HG02798 (cell line): ENCODE results near the gene CAMTA1.

Source experiments
- ATAC-seq: cut with Tn5 transposase; IDR thresholded peaks from one replicate; pipeline ENCODE4 v1.9.1; 2021; ENCODE audit warnings: mild to moderate bottlenecking; ENCODE audit not compliant: unreplicated experiment, poor library complexity

Gene CAMTA1

DNA sequence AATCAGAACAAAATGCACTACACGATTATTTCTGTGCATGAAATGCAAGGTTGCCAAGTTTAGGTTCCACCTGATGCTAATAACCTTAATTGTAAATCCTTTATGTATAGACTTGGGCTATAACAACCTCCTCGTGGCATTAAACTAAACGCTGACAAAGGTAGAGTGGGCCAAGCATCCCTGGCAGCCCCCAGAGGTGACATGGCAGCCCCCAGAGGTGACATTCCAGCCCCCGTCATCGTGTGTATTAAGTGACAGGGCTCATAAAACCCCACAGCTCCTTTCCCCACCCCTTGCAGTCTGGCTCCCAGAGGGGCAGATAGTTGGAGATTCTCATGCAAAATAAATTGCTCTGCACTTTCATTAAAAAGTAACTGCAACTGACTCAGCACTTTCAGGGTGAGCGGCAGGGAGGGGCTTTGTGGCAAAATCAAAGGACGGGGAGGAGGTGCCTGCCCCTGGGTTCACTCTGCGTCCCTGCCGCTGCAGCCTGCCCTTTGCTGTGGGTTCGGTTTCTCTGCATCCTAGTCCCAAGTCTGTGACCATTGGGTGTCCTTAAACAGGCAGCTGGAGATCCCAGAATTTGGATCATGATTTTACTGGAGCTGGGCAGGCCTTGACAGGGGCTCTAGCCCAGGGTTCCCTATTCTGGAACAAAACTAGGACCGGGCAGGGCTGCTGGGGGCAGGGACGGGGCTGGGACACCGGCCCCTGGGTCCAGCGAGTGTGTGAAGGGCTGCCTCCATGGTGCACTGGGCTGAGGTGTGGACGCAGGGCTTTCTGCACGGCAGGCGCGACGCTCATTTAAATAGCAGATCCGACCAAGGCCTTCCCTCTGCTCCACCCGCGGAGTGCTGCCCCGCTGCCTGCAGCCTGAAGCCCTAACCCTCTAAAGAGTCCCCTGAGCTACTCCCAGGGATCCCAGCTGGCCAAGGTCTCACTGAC is 751.0 kb downstream of the CAMTA1 start:
- ATAC-seq: no peak

DNA sequence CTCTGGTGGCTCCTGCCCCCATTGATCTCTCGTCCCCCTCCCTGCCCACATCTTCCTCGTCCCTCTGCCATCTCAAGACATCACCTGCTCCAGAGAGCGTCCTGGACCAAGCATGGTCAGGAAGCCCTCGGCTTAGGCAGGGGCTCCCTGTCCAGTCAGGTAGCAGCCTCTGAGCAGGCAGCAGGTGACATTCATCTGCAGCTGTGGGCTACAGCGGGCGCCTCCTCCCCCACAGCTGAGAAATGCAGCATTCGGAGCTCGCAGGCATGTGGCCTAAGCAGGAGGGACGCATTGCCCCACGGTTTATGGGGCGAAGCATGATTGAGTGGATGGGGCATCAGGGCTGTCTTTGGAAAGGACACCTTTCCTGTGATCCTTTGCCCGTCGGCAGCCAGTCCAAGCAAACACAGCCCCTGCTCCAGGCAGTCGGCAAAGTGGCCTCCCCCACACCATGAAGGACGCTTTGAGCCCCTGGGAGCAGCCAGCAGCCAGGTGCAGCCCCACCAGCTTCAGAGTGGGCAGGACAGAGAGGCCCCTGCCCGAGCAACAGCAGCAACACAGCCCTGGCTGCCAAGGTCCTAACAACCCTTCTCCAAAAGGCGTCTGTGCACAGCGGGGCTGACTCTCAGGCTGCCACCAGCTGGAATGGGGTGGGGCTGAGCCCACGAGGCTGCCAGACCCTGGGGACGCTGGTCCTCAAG is 751.8 kb downstream of the CAMTA1 start:
- no peak for ATAC-seq

DNA sequence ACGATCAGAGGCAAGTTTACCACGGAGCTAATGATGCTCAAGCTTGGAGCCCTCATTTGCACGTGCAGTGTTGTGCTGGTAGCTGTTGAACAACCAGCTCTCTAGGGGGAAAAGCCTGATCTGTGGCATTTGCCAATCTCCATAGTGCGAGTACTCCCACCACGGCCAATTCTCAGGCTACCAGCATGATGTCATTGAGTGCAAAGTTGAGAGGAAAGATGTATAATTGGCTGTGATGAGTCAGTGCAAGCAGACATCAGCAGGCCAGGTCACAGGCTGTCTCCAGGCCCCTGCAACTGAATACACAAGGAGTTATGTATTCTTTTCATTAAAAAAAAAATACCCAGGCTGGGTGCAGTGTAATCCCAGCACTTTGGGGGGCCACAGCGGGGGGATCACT is 752.8 kb downstream of the CAMTA1 start:
- no peak for ATAC-seq

DNA sequence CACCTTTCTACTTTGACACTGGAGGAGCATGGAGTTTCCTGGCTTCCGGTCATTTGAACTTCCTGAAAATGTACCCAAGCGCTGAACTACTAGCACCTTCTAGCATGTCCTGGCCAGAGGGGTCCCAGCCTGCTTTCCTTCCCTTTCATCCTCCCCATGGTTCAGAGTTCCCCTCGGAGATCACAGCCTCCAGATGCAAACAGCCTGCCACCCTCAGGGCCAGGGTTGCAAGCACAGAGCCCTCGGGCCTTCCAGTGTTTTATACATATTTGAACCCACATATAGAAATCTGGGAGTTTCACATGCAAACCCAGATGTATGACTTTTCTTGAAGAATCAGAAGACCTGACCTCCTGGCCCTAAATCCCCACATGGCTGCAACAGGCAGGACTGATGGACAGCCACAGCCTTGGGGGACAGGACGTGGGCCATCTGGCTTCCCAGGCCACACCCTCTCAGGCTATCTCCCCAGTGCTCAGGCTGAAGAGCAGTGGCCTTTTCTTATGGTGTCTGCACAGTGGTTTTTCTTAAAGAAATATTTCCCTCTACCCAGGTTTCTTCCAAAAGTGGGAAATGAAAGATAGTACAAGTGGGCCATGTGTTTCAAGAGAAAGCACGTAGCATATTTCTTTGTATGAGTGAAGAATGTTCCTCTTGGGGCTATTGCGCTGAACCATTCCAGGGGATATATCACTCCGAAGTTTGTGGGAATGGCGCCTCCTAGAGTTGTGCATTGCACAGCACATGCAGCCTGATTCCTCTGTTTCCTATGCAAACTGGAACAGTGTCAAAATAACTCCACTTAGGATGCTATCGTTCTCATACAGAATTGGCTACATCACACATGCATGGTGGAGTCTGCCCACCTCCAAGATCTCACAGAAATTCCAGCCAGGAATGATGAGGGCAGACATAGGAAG is 753.9 kb downstream of the CAMTA1 start:
- ATAC-seq: no peak

DNA sequence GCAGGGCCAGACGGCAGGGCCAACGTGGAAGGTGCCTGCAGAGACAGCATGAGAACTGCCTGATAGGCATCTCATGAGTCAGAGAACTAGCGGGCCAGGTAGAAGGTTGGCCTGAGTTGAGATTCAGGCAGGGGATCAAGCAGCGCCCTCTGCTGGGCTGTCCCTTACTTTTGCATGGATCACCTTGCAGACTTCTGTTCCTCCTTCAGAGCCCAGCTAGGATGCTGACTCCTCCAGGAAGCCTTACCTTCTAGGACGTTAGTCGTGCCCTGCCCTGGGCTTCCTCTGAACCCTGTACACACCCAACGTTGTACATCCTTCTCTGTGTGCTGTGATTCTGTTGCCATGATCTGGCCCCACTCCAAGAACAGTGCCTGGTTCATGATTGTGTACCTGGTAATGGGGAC is 754.5 kb downstream of the CAMTA1 start:
- ATAC-seq: no peak

DNA sequence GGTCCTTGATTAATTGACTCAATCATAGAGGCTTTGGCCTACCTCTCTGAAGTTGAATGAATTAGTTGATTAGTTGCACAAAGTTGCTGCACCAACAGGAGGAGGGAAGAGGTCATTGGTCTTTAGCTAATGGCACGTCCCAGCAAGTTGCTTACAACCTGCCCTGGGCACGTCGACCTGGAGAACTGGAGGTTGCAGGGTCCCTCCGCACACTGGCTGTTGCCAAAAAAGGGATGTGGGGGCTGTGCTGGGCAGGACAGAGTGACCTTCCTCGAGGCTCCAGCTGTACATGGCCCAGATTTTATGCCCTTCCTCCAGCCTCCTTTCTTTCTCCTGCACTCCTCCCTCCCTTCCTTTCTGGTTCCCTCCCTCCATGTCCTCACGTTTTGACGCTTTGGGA is 755.6 kb downstream of the CAMTA1 start:
- ATAC-seq: no peak

DNA sequence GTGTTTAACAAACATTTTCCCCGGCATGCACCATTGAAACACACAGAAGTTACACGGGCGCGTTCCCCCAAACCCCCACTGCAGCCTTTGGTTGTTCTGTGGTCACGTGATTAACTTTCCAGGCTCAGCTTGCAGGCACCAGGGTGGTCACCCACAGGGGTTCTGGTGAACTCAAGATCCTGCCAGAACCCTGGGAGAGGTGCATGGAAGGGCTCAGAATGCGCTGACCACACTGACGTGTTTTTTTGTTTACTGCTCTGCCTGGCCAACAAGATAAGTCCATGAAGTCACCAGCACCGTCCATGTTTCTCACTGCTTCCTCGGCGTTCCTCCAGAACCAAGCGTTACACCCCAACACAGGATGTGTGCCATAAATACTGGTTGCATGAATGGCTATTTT is 756.4 kb downstream of the CAMTA1 start:
- ATAC-seq: no peak

DNA sequence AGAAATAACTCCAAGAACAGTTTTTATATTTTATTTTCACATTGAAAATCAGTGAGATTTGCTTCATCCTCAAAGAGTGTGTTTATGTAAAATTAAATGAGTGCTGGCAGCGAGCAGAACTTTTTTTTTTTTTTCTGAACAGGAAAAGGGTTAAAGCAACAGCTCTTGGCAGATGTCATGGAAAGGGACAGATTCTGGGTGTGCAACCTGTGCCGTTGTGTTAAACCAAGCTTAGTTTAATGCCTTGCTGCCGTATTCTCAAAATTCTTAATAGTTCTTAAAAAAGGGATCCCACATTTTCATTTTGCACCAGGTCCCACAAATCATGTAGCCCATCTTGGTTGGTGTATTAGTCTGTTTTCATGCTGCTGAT is 758.5 kb downstream of the CAMTA1 start:
- no peak for ATAC-seq

DNA sequence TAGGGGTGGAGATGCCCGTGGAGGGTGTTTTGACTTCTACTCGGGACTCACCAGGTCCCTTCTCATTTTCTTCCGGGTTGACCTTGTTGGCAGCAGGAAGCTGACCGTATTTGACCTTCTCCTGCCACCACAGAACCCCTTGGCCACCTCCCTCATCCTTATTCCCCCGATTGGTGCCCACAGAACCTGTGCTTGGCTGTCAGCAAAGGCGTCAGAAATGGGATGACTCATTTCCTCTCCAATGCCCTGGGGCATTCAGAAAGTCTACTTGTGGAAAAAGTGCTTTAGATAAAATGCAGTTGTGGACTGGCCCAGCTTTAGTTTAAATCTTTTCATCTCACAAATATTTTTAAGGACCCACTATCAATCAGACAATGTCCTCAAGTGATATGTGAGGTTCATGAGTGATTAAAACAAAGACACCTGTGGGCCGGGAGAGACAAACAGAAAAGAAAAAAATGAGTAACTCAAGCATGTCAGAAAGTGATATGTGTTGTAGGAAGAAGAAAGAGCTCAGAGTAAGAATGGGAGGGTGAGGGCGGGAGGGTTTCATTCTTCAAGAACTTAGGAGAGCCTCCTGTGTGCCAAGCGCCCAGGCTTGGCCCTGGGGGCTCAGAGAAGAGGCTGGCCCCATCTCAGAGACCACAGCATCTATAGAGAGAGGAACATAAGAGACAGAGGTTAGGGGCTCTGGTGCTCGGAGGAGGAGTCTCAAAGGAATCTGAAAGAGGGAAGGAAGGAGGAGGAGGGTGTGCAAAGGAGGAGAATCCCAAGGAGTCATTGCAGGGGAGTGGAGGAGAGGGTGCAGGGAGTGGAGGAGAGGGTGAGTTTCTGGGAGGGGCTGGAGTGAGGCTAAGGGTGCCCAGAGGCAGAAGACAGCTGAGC is 764.3 kb downstream of the CAMTA1 start:
- ATAC-seq: no peak

DNA sequence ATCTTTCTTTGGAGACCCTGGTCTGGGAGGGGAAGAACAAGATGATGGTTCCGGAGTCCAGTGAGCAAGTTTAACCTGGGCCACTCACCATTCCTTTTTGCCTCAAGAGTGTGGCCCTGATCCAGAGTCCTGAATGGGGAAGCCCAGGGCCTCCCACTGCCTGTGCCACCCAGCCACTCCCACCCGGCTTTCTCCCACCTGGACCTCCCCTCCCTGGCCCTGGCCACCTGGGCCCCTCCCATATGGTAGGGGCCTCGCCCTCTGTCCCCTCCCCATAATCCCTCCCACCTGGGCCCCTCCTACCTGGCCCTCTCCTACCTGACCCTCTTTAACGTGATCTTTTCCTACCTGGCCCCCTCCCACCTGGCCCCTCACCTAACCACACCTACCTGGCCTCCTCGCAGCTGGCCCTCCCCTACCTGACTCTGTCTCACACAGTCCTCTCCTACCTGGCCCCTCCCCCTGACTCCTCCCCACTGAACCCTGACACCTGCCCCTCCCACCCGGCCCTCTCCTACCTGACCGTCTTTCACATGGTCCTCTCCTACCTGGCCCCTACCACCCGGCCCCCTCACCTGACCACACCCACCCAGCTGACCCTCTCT is 765.1 kb downstream of the CAMTA1 start:
- ATAC-seq: no peak

DNA sequence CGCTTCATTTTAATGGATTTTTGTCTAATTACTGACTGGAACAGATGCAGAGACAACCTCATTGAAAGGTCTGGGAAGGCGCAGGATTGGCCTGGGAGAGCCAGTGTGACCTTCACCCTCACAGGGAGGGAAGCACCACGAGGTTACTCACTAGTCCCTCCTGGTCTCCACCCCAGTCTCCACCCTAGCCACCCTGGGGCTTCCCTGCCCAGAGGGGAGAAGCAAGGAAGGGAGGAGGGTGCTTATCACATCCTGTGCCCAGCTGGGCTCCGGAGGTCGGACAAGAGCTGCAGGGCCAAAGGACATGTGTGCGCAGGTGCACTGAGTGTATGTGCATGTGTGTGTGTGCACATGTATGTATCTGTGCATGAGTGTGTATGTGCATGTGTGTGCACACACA is 765.7 kb downstream of the CAMTA1 start:
- ATAC-seq: no peak

DNA sequence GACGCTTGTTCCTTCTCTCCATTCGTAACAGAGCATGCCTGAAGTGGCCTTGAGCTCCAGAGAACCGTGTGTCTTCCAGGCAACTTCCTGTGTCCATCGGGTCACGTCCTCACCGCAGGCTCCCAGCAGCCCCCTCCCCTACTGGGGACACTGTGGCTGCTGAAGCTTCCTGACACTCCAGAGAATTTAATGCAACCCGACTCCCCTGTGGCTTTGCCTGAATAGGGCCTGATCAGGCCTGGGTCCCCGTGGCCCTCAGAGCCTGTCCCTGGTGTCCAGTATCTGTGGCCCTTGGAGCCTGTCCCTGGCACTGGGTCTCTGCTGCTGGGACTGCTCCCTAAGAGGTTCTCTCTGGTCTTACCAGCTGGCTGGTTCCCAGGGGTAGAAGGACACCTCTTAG is 766.2 kb downstream of the CAMTA1 start:
- no peak for ATAC-seq

DNA sequence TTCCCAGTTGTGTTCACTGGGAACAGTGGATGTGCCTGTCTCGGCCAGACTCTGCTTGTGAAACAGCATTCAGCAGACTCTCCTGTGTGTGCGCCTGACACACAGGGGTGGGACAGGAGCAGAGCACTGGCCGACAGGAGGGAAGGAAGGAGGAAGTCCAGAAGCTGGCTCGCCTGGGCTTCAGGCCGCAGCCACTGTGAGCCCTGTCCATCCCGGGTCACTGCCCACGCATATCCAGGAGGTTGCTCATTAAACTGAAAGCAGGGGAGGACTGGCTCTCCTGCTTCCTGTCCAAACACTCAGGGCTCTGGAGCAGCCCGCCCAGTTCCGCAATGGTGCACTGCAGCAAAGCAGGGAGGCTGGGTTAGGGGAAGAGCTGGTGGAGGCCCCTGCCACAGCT is 767.1 kb downstream of the CAMTA1 start:
- no peak for ATAC-seq

DNA sequence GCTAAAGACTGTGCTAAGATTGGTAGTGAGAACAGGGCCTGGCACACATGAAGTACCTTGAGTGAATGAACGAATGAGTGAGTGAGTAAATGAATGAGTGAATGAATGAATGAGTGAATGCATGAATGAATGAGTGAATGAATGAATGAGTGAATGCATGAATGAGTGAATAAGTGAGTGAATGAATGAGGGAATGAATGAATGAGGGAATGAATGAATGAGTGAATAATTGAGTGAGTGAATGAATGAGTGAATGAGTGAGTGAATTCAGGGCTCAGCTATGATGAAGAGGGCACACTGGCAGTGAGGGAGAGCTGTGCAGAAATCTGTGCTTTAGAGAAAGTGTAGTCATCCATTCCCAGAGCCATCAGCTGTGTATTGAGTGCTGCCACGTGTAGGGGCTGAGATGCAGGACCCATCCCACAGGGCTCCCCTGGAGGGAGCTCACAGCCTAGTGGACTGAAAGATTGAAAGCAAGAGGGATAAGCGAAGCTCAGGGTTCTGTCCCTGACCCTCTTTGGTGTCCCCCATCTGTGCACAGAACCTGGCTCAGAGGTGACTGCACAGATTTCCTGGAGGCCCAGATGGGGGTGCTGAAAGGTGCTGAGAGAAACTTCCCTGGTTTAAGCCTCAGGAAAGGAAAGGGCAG is 767.9 kb downstream of the CAMTA1 start:
- ATAC-seq: no peak

DNA sequence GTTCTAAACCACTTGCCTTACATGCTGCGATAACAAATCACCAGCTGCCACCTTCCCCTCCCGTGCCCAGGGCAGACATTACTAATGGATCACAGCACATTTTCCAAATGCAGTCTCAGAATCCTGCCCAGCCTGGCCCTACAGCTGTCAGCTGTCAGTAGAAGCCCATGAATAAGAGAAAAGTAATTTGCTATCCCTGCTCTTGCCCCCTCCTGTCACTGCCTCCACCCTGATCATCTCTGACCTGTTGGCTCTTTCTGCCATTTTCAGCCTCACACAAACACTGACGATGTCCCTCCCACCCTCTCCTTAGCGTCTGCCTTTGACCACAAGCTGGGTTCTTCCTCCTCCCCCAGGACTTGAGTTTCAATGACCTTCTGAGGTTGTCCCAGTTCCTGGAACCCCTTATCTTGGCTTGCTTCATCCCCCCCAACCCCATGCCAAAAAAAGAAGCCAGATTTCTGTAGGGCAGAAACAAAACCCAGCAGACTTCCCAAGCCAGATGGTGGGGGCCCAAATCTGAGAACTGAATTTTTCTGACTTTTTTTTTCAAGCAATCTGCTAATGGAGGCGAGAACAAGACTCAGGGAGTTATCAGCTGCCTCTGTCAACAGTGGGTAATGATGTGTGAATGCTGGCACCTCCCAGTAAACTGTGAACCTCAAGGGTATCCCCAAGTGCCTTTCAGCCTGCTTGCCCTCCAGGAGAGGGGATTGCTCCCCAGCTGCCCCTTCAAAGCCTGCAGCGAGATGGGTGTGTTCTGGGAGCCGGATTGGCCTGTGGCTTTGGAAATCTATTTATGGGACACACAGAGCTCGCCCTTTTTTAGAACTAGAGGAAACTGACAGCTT is 769.4 kb downstream of the CAMTA1 start:
- ATAC-seq: no peak

DNA sequence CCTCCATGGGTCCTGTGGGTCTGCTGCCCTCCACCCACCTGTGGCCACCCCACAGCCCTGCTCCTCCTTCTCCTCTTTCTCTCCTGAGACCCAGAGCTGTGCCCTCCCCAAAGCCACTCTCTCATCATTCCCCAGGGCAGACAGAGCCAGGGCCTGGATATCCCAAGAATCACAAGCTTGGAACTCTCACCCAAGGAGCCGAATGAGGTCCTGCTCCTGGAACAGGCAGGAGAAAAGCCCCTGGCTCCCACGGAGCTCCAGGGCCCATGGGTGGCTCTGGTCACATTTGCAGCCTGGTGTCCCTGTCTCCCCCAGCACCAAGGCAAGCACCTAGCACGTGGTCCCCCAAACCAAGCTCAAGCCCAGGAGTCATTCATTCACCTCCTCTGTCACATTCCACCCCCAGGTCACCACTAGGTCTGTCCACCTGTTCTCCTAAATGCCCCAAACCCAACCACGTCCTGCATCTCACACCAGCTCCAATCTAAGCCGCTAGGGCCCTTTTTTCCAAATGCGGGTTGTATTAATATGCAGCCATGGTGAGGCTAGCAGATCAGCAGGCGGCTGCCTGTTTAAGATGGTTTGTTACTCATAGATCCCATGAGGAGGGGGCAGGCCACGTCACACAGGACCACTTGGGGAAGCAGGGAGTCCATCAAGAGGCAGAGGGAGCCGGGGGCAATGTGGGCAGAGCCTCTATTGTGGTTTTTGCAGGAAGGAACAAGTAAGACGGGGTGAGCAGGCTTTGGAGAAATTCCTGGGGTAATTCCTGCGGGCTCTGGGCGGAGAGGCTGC is 770.3 kb downstream of the CAMTA1 start:
- ATAC-seq: no peak

DNA sequence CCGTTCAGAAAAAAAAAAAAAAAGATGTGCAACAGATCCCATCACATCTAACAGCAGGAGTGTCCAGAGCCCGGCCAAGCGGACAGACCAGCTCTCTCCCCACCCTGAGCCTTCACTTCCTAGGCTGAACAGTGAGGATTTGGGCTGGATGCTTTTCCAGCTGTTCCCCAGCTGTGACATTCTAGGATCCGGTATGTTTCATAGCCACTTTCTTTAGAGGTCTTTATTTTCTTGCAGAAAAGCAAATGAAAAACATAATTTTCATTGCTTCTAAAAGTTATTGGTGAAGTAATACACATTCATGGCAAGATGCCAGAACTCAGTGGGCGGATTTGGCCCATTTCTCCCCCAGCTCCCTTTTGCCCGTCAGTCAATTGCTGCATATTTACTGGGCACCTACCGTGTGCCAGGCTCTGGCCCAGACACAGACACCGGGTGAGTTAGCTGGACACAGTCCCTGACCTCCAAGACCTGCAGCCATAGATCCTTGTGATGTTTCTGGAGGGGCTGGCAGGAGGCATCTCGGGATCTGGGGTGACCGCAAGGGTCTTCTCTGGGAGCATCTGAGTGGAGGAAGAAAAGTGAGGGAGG is 772.1 kb downstream of the CAMTA1 start:
- ATAC-seq: no peak
